H1 (cell line): ENCODE data around the gene GTPBP1. TPM values are rescaled to one million over a fixed set of nuclear protein-coding genes. Genes with fewer than 3 reads are reported as not detected.

Experiments
- BCL11A ChIP-seq, 2 experiments: IDR thresholded peaks; one replicate each; pipeline ENCODE4 v1.6.1; 2011; ENCODE audit warnings: low read depth in 2 of 2, low read length in 2 of 2, mild to moderate bottlenecking in 2 of 2
- BRCA1 ChIP-seq: IDR thresholded peaks from 2 replicates; pipeline ENCODE4 v1.6.1; 2012; ENCODE audit warnings: low read depth, low read length, improper control_type of control experiment
- CHD2 ChIP-seq: IDR thresholded peaks from 2 replicates; pipeline ENCODE4 v1.6.1; 2012; ENCODE audit warnings: low read length, improper control_type of control experiment
- EZH2 ChIP-seq: fragments of 200-600 bp; sonication (generic); IDR thresholded peaks from 2 replicates; pipeline ENCODE4 v1.7.1; 2012; ENCODE audit warnings: low read depth, mild to moderate bottlenecking, moderate library complexity, low read length, inconsistent platforms; ENCODE audit not compliant: severe bottlenecking
- FOSL1 ChIP-seq: IDR thresholded peaks from 2 replicates; pipeline ENCODE4 v1.6.1; 2011; ENCODE audit warnings: mild to moderate bottlenecking, low read depth, low read length, moderate library complexity; ENCODE audit not compliant: insufficient read depth
- HDAC2 ChIP-seq, 2 experiments: fragments of 300-600 bp in 1 of 2; sonication (generic) in 1 of 2; IDR thresholded peaks; 2 replicates each; pipeline ENCODE4 v1.6.1; 2011 to 2012; ENCODE audit warnings: low read depth in 2 of 2, low read length in 2 of 2, mild to moderate bottlenecking in 2 of 2, moderate library complexity in 2 of 2, borderline replicate concordance in 1 of 2, inconsistent platforms in 1 of 2
- KDM5A ChIP-seq: fragments of 200-600 bp; IDR thresholded peaks from 2 replicates; pipeline ENCODE4 v1.7.1; 2012; ENCODE audit warnings: mild to moderate bottlenecking, low read length, inconsistent platforms, mixed read lengths
- NANOG ChIP-seq: IDR thresholded peaks from 2 replicates; pipeline ENCODE4 v1.6.1; 2011; ENCODE audit warnings: low read length, low read depth, mild to moderate bottlenecking, inconsistent platforms; ENCODE audit not compliant: insufficient read depth, poor library complexity, severe bottlenecking
- NRF1 ChIP-seq: IDR thresholded peaks from 2 replicates; pipeline ENCODE4 v1.6.1; 2011; ENCODE audit warnings: mild to moderate bottlenecking, low read depth, low read length, improper control_type of control experiment
- TAF1 ChIP-seq: IDR thresholded peaks from 2 replicates; pipeline ENCODE4 v1.6.1; 2011; ENCODE audit warnings: mild to moderate bottlenecking, low read depth, low read length
- TEAD4 ChIP-seq: IDR thresholded peaks from 2 replicates; pipeline ENCODE4 v1.6.1; 2012; ENCODE audit warnings: low read depth, low read length, inconsistent platforms, mixed read lengths
- polyA plus RNA-seq, 7 experiments: library from polyadenylated mRNA; depleted of rRNA in 3 of 7; stranded (reverse) in 5 of 7; unstranded in 2 of 7; fragments of >200 nt in 5 of 7; fragments of 200-250 nt in 2 of 7; gene quantifications; 1 replicate in 5 of 7; 2 replicates in 1 of 7; 4 replicates in 1 of 7; pipeline versions ENCODE4 v1.2.1 to v1.2.3, GENCODE V29; 2011 to 2013; ENCODE audit warnings: missing spikeins in 2 of 7, mixed read lengths in 2 of 7
- total RNA-seq: library from RNA; stranded (reverse); fragmentation: NEBNext Ultra II Directional; extraction: Animal tissue kit (Norgen Biotek cat#: 25700); gene quantifications from 2 replicates; pipeline ENCODE4 v1.2.1, GENCODE V29; 2021
- TF ChIP-seq, protein P1 (sequence below), 3 experiments: IDR thresholded peaks; 1 replicate in 2 of 3; 2 replicates in 1 of 3; pipeline versions ENCODE4 v1.5.1 to v1.6.1; 2011; ENCODE audit warnings: low read length in 3 of 3, mild to moderate bottlenecking in 3 of 3, inconsistent platforms in 2 of 3, low read depth in 1 of 3, moderate library complexity in 1 of 3; ENCODE audit not compliant: insufficient read depth in 1 of 3; ENCODE audit errors: control extremely low read depth in 1 of 3

Gene GTPBP1
- total and polyA plus RNA-seq, 2 of the 8 experiments (the other 6 are each of a cell fraction or from before 2014, with no cell fraction given), result 53.1 to 91.8 TPM

- TF ChIP-seq, protein P1, sequence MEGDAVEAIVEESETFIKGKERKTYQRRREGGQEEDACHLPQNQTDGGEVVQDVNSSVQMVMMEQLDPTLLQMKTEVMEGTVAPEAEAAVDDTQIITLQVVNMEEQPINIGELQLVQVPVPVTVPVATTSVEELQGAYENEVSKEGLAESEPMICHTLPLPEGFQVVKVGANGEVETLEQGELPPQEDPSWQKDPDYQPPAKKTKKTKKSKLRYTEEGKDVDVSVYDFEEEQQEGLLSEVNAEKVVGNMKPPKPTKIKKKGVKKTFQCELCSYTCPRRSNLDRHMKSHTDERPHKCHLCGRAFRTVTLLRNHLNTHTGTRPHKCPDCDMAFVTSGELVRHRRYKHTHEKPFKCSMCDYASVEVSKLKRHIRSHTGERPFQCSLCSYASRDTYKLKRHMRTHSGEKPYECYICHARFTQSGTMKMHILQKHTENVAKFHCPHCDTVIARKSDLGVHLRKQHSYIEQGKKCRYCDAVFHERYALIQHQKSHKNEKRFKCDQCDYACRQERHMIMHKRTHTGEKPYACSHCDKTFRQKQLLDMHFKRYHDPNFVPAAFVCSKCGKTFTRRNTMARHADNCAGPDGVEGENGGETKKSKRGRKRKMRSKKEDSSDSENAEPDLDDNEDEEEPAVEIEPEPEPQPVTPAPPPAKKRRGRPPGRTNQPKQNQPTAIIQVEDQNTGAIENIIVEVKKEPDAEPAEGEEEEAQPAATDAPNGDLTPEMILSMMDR (IDR thresholded peaks at IDR 0.05; ENCODE audit: control extremely low read depth in 1 of 3, insufficient read depth in 1 of 3, low read depth in 1 of 3, low read length in 3 of 3), result no peak
- TF ChIP-seq BCL11A (IDR thresholded peaks at IDR 0.05; ENCODE audit: low read depth in 2 of 2, low read length in 2 of 2) (no peak), KDM5A (no peak), NANOG (no peak), TAF1 (no peak), EZH2 (no peak), BRCA1 (no peak), FOSL1 (no peak), HDAC2 (IDR thresholded peaks at IDR 0.05; ENCODE audit: borderline replicate concordance in 1 of 2, low read depth in 2 of 2, low read length in 2 of 2) (no peak), CHD2 (no peak), NRF1 (no peak), TEAD4 (no peak)
These were observed 20.3 kb downstream of the GTPBP1 start (continued) for GRCh38 chr22:38725900-38726655.
